B cell (primary cell): ENCODE results near the gene MFAP3L.

Experiments
- CTCF ChIP-seq: fragments of 200-600 bp; IDR thresholded peaks from one replicate; pipeline ENCODE4 v1.8.0; 2022; ENCODE audit warnings: antibody characterized with exemption, mild to moderate bottlenecking
- EZH2 ChIP-seq: IDR thresholded peaks from 2 replicates; pipeline ENCODE4 v1.6.1; 2012; ENCODE audit warnings: borderline replicate concordance, low read depth, mild to moderate bottlenecking, moderate library complexity, low read length; ENCODE audit not compliant: insufficient read depth, poor library complexity, severe bottlenecking

GRCh38 chr4:170003071-170004070, 22.8 kb downstream of the MFAP3L start:
- TF ChIP-seq EZH2 (no peak), CTCF (no peak)
